ENCODE measurements around the gene EZH1.

Gene EZH1

GRCh38 chr17:42783062-42783790 lies 38.4 kb upstream of the EZH1 start:
- no peak for DNase-seq (ENCODE audit: extremely low read depth, low read depth)
- no peak for TF ChIP-seq CTCF (IDR thresholded peaks at IDR 0.05; ENCODE audit: low read depth, low read length)

GRCh38 chr17:42782166-42783061 lies 37.6 kb upstream of the EZH1 start:
- DNase-seq (ENCODE audit: extremely low read depth, low read depth): no peak
- no peak for TF ChIP-seq CTCF (IDR thresholded peaks at IDR 0.05; ENCODE audit: low read depth, low read length)

GRCh38 chr17:42781639-42782165 lies 36.9 kb upstream of the EZH1 start:
- TF ChIP-seq CTCF (IDR thresholded peaks at IDR 0.05; ENCODE audit: low read depth, low read length): no peak

GRCh38 chr17:42780851-42781638 lies 36.2 kb upstream of the EZH1 start:
- TF ChIP-seq CTCF (IDR thresholded peaks at IDR 0.05; ENCODE audit: low read depth, low read length): no peak
- no peak for DNase-seq (ENCODE audit: extremely low read depth, low read depth)

More at GRCh38 chr17:42781639-42782165, 36.9 kb upstream of the EZH1 start:
- no peak for DNase-seq (ENCODE audit: extremely low read depth, low read depth)

GRCh38 chr17:42779936-42780850 lies 35.4 kb upstream of the EZH1 start, which contains the start of gene WNK4:
Gene WNK4, plus strand, starts transcription at chr17:42780610. Its CDS starts 89 bp downstream, at chr17:42780699.
- TF ChIP-seq CTCF (IDR thresholded peaks at IDR 0.05; ENCODE audit: low read depth, low read length): no peak
- no peak for DNase-seq (ENCODE audit: extremely low read depth, low read depth)

GRCh38 chr17:42779304-42779935 lies 34.6 kb upstream of the EZH1 start:
- TF ChIP-seq CTCF (IDR thresholded peaks at IDR 0.05; ENCODE audit: low read depth, low read length): no peak
- no peak for DNase-seq (ENCODE audit: extremely low read depth, low read depth)

All from AG09319 (cell line).